Heart right ventricle (tissue), 16 donors: ENCODE measurements around the gene BTBD19. TPM values are rescaled to one million over a fixed set of nuclear protein-coding genes. Genes with fewer than 3 reads are reported as not detected.
A peak's percentile ranks its signal among the peaks of the same experiment; 100 is the strongest.
"Not testable (repeated sequence)": the region's sequence is repeated elsewhere in the genome, so short reads cannot be mapped to it uniquely, and the experiment has no call there.

Source experiments
- ATAC-seq, 8 donors: fragments of 200-7000 bp; cut with Tn5 transposase; one replicate each; pipeline ENCODE4 v1.9.1; 2020; ENCODE audit warnings: mild to moderate bottlenecking in 8 of 8, moderate library complexity in 8 of 8, moderate number of reproducible peaks in 1 of 8
- DNase-seq, 2 donors: peaks; one replicate each; pipeline ENCODE4 v3.0.0-alpha.2; 2020
- H3K27ac ChIP-seq, 10 donors: fragments of 200-600 bp; sonication (generic) in 2 of 10; one replicate each; pipeline versions ENCODE4 v1.5.0 to v1.8.0; 2020 to 2022; ENCODE audit warnings: mild to moderate bottlenecking in 3 of 10
- H3K27me3 ChIP-seq, 7 donors: fragments of 200-600 bp; one replicate each; pipeline ENCODE4 v1.8.0; 2021 to 2022; ENCODE audit warnings: mild to moderate bottlenecking in 2 of 7
- H3K36me3 ChIP-seq, 9 donors: fragments of 200-600 bp; sonication (generic) in 1 of 9; one replicate each; pipeline versions ENCODE4 v1.5.0 to v1.8.0; 2020 to 2022; ENCODE audit warnings: mild to moderate bottlenecking in 2 of 9
- H3K4me1 ChIP-seq, 9 donors: fragments of 200-600 bp; sonication (generic) in 1 of 9; one replicate each; pipeline versions ENCODE4 v1.5.0 to v1.8.0; 2020 to 2022; ENCODE audit warnings: mild to moderate bottlenecking in 4 of 9
- H3K4me3 ChIP-seq, 10 donors: fragments of 200-600 bp; sonication (generic) in 2 of 10; one replicate each; pipeline versions ENCODE4 v1.5.0 to v1.8.0; 2020 to 2022; ENCODE audit warnings: mild to moderate bottlenecking in 7 of 10, moderate library complexity in 2 of 10
- H3K9me3 ChIP-seq, 11 donors: fragments of 200-600 bp in 10 of 11; sonication (generic) in 2 of 11; one replicate each; pipeline versions ENCODE4 v1.5.0 to v1.8.0; 2013 to 2022; ENCODE audit warnings: mild to moderate bottlenecking in 2 of 11, control low read depth in 1 of 11, moderate library complexity in 1 of 11
- CTCF ChIP-seq, 9 donors: fragments of 200-600 bp; sonication (generic) in 2 of 9; IDR thresholded peaks; one replicate each; pipeline versions ENCODE4 v1.5.0 to v1.8.0; 2021 to 2022; ENCODE audit warnings: antibody characterized with exemption in 9 of 9, mild to moderate bottlenecking in 5 of 9, moderate library complexity in 1 of 9
- WGBS, 2 donors: extraction: QIAGEN DNeasy Blood & Tissue Kit; methylation state at CpG; one replicate each; pipeline ENCODE4 v1.1.7; 2013; ENCODE audit warnings: inconsistent platforms in 1 of 2; 5-methylcytosine and 5-hydroxymethylcytosine counted together
- intact Hi-C, 10 donors: fragments of 100-400 bp; cut with DNase I; formaldehyde crosslinking; loops; one replicate each; pipeline versions ENCODE4 v1.11.1 to v1.14.2; 2022
- polyA plus RNA-seq, 2 donors: library from polyadenylated mRNA; stranded (reverse); fragments of 200-250 nt; gene quantifications; one replicate each; pipeline ENCODE4 v1.2.3, GENCODE V29; 2013
- total RNA-seq, 10 donors: library from RNA; stranded (reverse); fragmentation: NEBNext Ultra II Directional in 3 of 10; extraction: Animal tissue kit (Norgen Biotek cat#: 25700) in 3 of 10; gene quantifications; one replicate each; pipeline versions ENCODE4 v1.2.1 to v1.2.4, GENCODE V29; 2021 to 2023
- donor health status: Arrhythmogenic right ventricular cardiomyopathy.
- donor health status: ischemic (EF 13 %, LVEDD 7.1; RV severe dilation, severe dysfunction).
- donor health status: healthy with polysubstance abuse.
- donor health status: DM: no; HTN: yes; CAD: no.
- donor health status: DM: no; HTN: no; CAD: no.
- donor health status: ischemic (EF 25% LVEDD 6.9; RV normal size, moderate dysfunction).
- donor health status: ischemic (EF 25% LVEDD 5.7; RV mildly dilated, moderate dysfunction).
- donor health status: healthy.
- donor health status: DM: yes; HTN: yes; CAD: no.
- donor health status: Ischemic cardiomyopathy.
- donor health status: ischemic (EF 35%, LVEDD 5.7; RV mildly dilated, moderate dysfunction).
- donor health status: nonischemic (EF 11% LVEDD 7.7; RV severe dilation, severe dysfunction).
- donor health status: DM: yes; HTN: yes; CAD: no.
- donor health status: PGD.
- donor health status: ischemic (EF 29% LVEDD 5.4; RV normal size, mild dysfunction).
- donor health status: nonischemic (EF 23%, LVEDD 6.1; RV moderate dilation, normal function).

Gene BTBD19
- total and polyA plus RNA-seq, 12 donors: 1.8 to 12.5 (median 3.2) TPM

GRCh38 chr1:44832056-44832705 is 23.9 kb downstream of the BTBD19 start:
- Histone ChIP-seq H3K4me1 (peaks cover 0 to 30% (median 0%) of the 10 kb centered on the region in 9 donors), H3K27ac (no peak overlapping the region), H3K36me3 (no peaks in the 10 kb centered on the region), H3K27me3 (no peaks in the 10 kb centered on the region), H3K9me3 (no peaks in the 10 kb centered on the region), H3K4me3 (no peak overlapping the region)
- TF ChIP-seq CTCF (IDR thresholded peaks at IDR 0.05): no peak
- intact Hi-C loops: loop anchor here in 7 of 10 donors (5.0 to 10.0 kb wide), 7 partner anchors 40 to 473 kb away; partner anchors contain the start of genes BEST4 (in 3 of the 7), EIF2B3 (in 1 of the 7), HECTD3 (in 1 of the 7) and UROD (in 1 of the 7)
- DNase-seq (no peak), ATAC-seq (no peak)
- WGBS, 2 donors: 75 to 77% methylated on average over 13 of the region's 13 CpGs

- ATAC-seq (no peak), DNase-seq (no peak)
- Histone ChIP-seq H3K9me3 (no peaks in the 10 kb centered on the region), H3K27me3 (no peaks in the 10 kb centered on the region), H3K4me3 (no peak overlapping the region), H3K36me3 (no peaks in the 10 kb centered on the region), H3K4me1 (peaks cover 0 to 29% (median 0%) of the 10 kb centered on the region in 9 donors), H3K27ac (no peak overlapping the region)
- WGBS, 2 donors: 58 to 68% methylated on average over 7 of the region's 7 CpGs
- intact Hi-C loops: loop anchor here in 7 of 10 donors (2.0 to 10.0 kb wide), 8 partner anchors 42 to 470 kb away; partner anchors contain the start of genes BEST4 (in 3 of the 7), HECTD3 (in 2 of the 7), EIF2B3 (in 1 of the 7) and UROD (in 1 of the 7)
- no peak for TF ChIP-seq CTCF (IDR thresholded peaks at IDR 0.05)
Observed at GRCh38 chr1:44834328-44834727, 26.0 kb downstream of the BTBD19 start.

GRCh38 chr1:44835738-44836675 is 27.7 kb downstream of the BTBD19 start:
- no peaks in the 10 kb centered on the region for H3K27me3 ChIP-seq
- WGBS, 2 donors: 64 to 69% methylated on average over 23 of the region's 23 CpGs

GRCh38 chr1:44838294-44838693 is 30.0 kb downstream of the BTBD19 start:
- intact Hi-C loops: loop anchor here in 6 of 10 donors (5.0 to 10.0 kb wide), 8 partner anchors 36 to 467 kb away; partner anchors contain the start of genes HECTD3 (in 3 of the 6), UROD (in 3 of the 6), BEST4 (in 2 of the 6) and EIF2B3 (in 2 of the 6)
- not testable (repeated sequence) for H3K36me3 ChIP-seq, H3K4me3 ChIP-seq, ATAC-seq, H3K9me3 ChIP-seq, DNase-seq, H3K27ac ChIP-seq
- Histone ChIP-seq H3K27me3 (peaks cover 0 to 11% (median 0%) of the 10 kb centered on the region in 7 donors), H3K4me1 (peaks cover 0 to 29% (median 7%) of the 10 kb centered on the region in 9 donors)
- 94% methylated on average over 11 of the region's 11 CpGs for WGBS, 2 donors

More at GRCh38 chr1:44835738-44836675, 27.7 kb downstream of the BTBD19 start:
- DNase-seq (peak; percentile 85 to 87), ATAC-seq (peak; percentile 78 to 89 (median 84))
- H3K4me3 ChIP-seq: no peak overlapping the region
- H3K27ac ChIP-seq: peak overlapping the region in 1 of 10 donors; percentile 8
- peak; percentile 74 to 96 (median 86) for TF ChIP-seq CTCF (IDR thresholded peaks at IDR 0.05)
- no peaks in the 10 kb centered on the region for H3K9me3 ChIP-seq
- intact Hi-C loops: loop anchor here in 7 of 10 donors (2.0 to 10.0 kb wide), 10 partner anchors 34 to 469 kb away; partner anchors contain the start of genes HECTD3 (in 4 of the 7), UROD (in 3 of the 7), BEST4 (in 2 of the 7) and EIF2B3 (in 2 of the 7)
- H3K4me1 ChIP-seq: peaks cover 0 to 19% (median 0%) of the 10 kb centered on the region in 9 donors
- no peaks in the 10 kb centered on the region for H3K36me3 ChIP-seq
